Measurements from ENCODE around the gene RNASEH2A.

RNASEH2A gene

GRCh38 chr19:12856653-12857052 is 50.3 kb downstream of the RNASEH2A start:
- no peaks in the 10 kb centered on the region for H3K36me3 ChIP-seq (ENCODE audit: low read length)
- H3K9ac ChIP-seq (ENCODE audit: low read length) = no peak overlapping the region
- H3K9me3 ChIP-seq (ENCODE audit: insufficient read depth, low read length) = no peaks in the 10 kb centered on the region

GRCh38 chr19:12858041-12858928 is 51.9 kb downstream of the RNASEH2A start:
- Histone ChIP-seq H3K9me2 (replicated peaks; ENCODE audit: insufficient read depth, low read length) (no peaks in the 10 kb centered on the region), H2AFZ (ENCODE audit: low read depth, low read length, severe bottlenecking) (no peak overlapping the region), H3K9ac (ENCODE audit: low read length) (no peak overlapping the region), H3K27ac (ENCODE audit: low read depth, low read length) (no peak overlapping the region), H3F3A (ENCODE audit: insufficient read depth) (no peaks in the 10 kb centered on the region; the same call in 1 of the 2 replicates), H3K27me3 (ENCODE audit: low read length) (no peaks in the 10 kb centered on the region), H3K36me3 (ENCODE audit: low read length) (no peaks in the 10 kb centered on the region), H3K79me2 (ENCODE audit: insufficient read depth, low read length) (no peaks in the 10 kb centered on the region), H3K4me3 (ENCODE audit: insufficient read depth, low read length, poor library complexity, severe bottlenecking) (no peak overlapping the region), H3K4me2 (ENCODE audit: low read depth, low read length, poor library complexity, severe bottlenecking) (no peak overlapping the region), H4K20me1 (ENCODE audit: low read depth, low read length) (no peaks in the 10 kb centered on the region), H3K9me3 (ENCODE audit: insufficient read depth, low read length) (no peaks in the 10 kb centered on the region)
- no peak for TF ChIP-seq EZH2phosphoT487 (conservative IDR thresholded peaks at IDR 0.05; ENCODE audit: low read length)
- TF ChIP-seq CTCF (IDR thresholded peaks at IDR 0.05; ENCODE audit: insufficient read depth, low read length, poor library complexity, severe bottlenecking) = no peak

More at GRCh38 chr19:12856653-12857052, 50.3 kb downstream of the RNASEH2A start:
- Histone ChIP-seq H3K4me2 (ENCODE audit: low read depth, low read length, poor library complexity, severe bottlenecking) (no peak overlapping the region), H2AFZ (ENCODE audit: low read depth, low read length, severe bottlenecking) (no peak overlapping the region), H3F3A (ENCODE audit: insufficient read depth) (no peaks in the 10 kb centered on the region; the same call in 1 of the 2 replicates), H3K4me3 (ENCODE audit: insufficient read depth, low read length, poor library complexity, severe bottlenecking) (no peak overlapping the region), H3K79me2 (ENCODE audit: insufficient read depth, low read length) (no peaks in the 10 kb centered on the region), H3K27me3 (ENCODE audit: low read length) (no peaks in the 10 kb centered on the region), H3K9me2 (replicated peaks; ENCODE audit: insufficient read depth, low read length) (no peaks in the 10 kb centered on the region), H4K20me1 (ENCODE audit: low read depth, low read length) (no peaks in the 10 kb centered on the region), H3K27ac (ENCODE audit: low read depth, low read length) (no peak overlapping the region)
- TF ChIP-seq CTCF (IDR thresholded peaks at IDR 0.05; ENCODE audit: insufficient read depth, low read length, poor library complexity, severe bottlenecking) = no peak
- no peak for TF ChIP-seq EZH2phosphoT487 (conservative IDR thresholded peaks at IDR 0.05; ENCODE audit: low read length)

GRCh38 chr19:12859546-12859945 is 53.2 kb downstream of the RNASEH2A start:
- Histone ChIP-seq H3K9ac (ENCODE audit: low read length) (no peak overlapping the region), H3K4me3 (ENCODE audit: insufficient read depth, low read length, poor library complexity, severe bottlenecking) (no peak overlapping the region), H4K20me1 (ENCODE audit: low read depth, low read length) (no peaks in the 10 kb centered on the region), H3K4me2 (ENCODE audit: low read depth, low read length, poor library complexity, severe bottlenecking) (no peak overlapping the region), H3F3A (ENCODE audit: insufficient read depth) (no peaks in the 10 kb centered on the region; the same call in 1 of the 2 replicates), H3K27me3 (ENCODE audit: low read length) (no peaks in the 10 kb centered on the region), H2AFZ (ENCODE audit: low read depth, low read length, severe bottlenecking) (no peak overlapping the region), H3K36me3 (ENCODE audit: low read length) (no peaks in the 10 kb centered on the region), H3K79me2 (ENCODE audit: insufficient read depth, low read length) (no peaks in the 10 kb centered on the region), H3K9me3 (ENCODE audit: insufficient read depth, low read length) (no peaks in the 10 kb centered on the region), H3K27ac (ENCODE audit: low read depth, low read length) (no peak overlapping the region), H3K9me2 (replicated peaks; ENCODE audit: insufficient read depth, low read length) (no peaks in the 10 kb centered on the region)
- TF ChIP-seq EZH2phosphoT487 (conservative IDR thresholded peaks at IDR 0.05; ENCODE audit: low read length) (no peak), CTCF (IDR thresholded peaks at IDR 0.05; ENCODE audit: insufficient read depth, low read length, poor library complexity, severe bottlenecking) (no peak)
